IMR-90 (cell line): ENCODE data around the gene GPR107. TPM values are rescaled to one million over a fixed set of nuclear protein-coding genes. Genes with fewer than 3 reads are reported as not detected.

Experiments used
- ATAC-seq: fragments of 200-7000 bp; cut with Tn5 transposase; 2 replicates; pipeline ENCODE4 v1.9.1; 2020; ENCODE audit warnings: low read depth, mild to moderate bottlenecking, moderate library complexity
- BruUV-seq: library from RNA; stranded (reverse); fragments of 400-500 nt; replicated peaks from 2 replicates; lab custom pipeline; 2021; lab: Mats Ljungman, UMichigan
- CTCF ChIA-PET: fragments of 300-600 bp; formaldehyde crosslinking; extraction: SDS; loops from one replicate; lab custom pipeline; 2021; ENCODE audit warnings: antibody characterized with exemption; lab: Yijun Ruan, JAX
- POLR2A ChIA-PET: fragments of 300-600 bp; sonication (Branson Sonifier 250); formaldehyde crosslinking; loops from one replicate; lab custom pipeline; 2022; ENCODE audit warnings: antibody characterized with exemption; ENCODE audit not compliant: unreplicated experiment; lab: Charles Lee
- DNase-seq: peaks from one replicate; pipeline ENCODE4 v3.0.0; 2013
- H2AFZ ChIP-seq: replicated peaks from 2 replicates; pipeline ENCODE3; 2013; ENCODE audit warnings: low read length, mild to moderate bottlenecking; ENCODE audit not compliant: poor library complexity
- H2AK5ac ChIP-seq: 2 replicates; pipeline ENCODE4 v1.6.1; 2013; ENCODE audit warnings: low read depth, low read length, inconsistent platforms
- H2AK9ac ChIP-seq: replicated peaks from 2 replicates; pipeline ENCODE3; 2013; ENCODE audit warnings: mild to moderate bottlenecking, low read depth, low read length, moderate library complexity; ENCODE audit not compliant: poor library complexity
- H2BK120ac ChIP-seq: 2 replicates; pipeline ENCODE4 v1.6.1; 2013; ENCODE audit warnings: low read depth, low read length, inconsistent platforms
- H2BK15ac ChIP-seq: 3 replicates; pipeline ENCODE4 v1.6.1; 2013; ENCODE audit warnings: low read depth, low read length, inconsistent platforms
- H2BK20ac ChIP-seq: 2 replicates; pipeline ENCODE4 v1.6.1; 2013; ENCODE audit warnings: low read depth, mild to moderate bottlenecking, inconsistent platforms, low read length, moderate library complexity
- H2BK5ac ChIP-seq: 2 replicates; pipeline ENCODE4 v1.6.1; 2013; ENCODE audit warnings: mild to moderate bottlenecking, low read depth, low read length, inconsistent platforms; ENCODE audit not compliant: poor library complexity, severe bottlenecking
- H3K14ac ChIP-seq: replicated peaks from 2 replicates; pipeline ENCODE4 v1.6.1; 2013; ENCODE audit warnings: low read depth, low read length, inconsistent platforms
- H3K18ac ChIP-seq: 2 replicates; pipeline ENCODE4 v1.6.1; 2013; ENCODE audit warnings: low read depth, low read length, control low read depth
- H3K23ac ChIP-seq: 2 replicates; pipeline ENCODE4 v1.6.1; 2013; ENCODE audit warnings: low read depth, low read length, inconsistent platforms
- H3K27ac ChIP-seq: 2 replicates; pipeline ENCODE4 v1.5.1; 2013; ENCODE audit warnings: mild to moderate bottlenecking, control low read depth, low read length; ENCODE audit not compliant: insufficient read depth
- H3K27me3 ChIP-seq: 2 replicates; pipeline ENCODE4 v1.6.1; 2013; ENCODE audit warnings: low read length; ENCODE audit not compliant: control insufficient read depth, insufficient read depth
- H3K36me3 ChIP-seq: 2 replicates; pipeline ENCODE4 v1.6.1; 2013; ENCODE audit warnings: low read length, mixed read lengths; ENCODE audit not compliant: control insufficient read depth, insufficient read depth
- H3K4ac ChIP-seq: 2 replicates; pipeline ENCODE4 v1.6.1; 2013; ENCODE audit warnings: low read depth, low read length, inconsistent platforms
- H3K4me1 ChIP-seq: 2 replicates; pipeline ENCODE4 v1.6.1; 2013; ENCODE audit warnings: low read length, mixed read lengths; ENCODE audit not compliant: control insufficient read depth, insufficient read depth
- H3K4me2 ChIP-seq: 2 replicates; pipeline ENCODE4 v1.6.1; 2013; ENCODE audit warnings: low read depth, mild to moderate bottlenecking, control low read depth, low read length, moderate library complexity
- H3K4me3 ChIP-seq: 2 replicates; pipeline ENCODE4 v1.5.1; 2013; ENCODE audit warnings: low read depth, mild to moderate bottlenecking, control low read depth, low read length, moderate library complexity; ENCODE audit not compliant: insufficient read depth
- H3K56ac ChIP-seq: 2 replicates; pipeline ENCODE4 v1.6.1; 2013; ENCODE audit warnings: low read length, inconsistent platforms; ENCODE audit not compliant: insufficient read depth; ENCODE audit errors: extremely low read depth
- H3K79me1 ChIP-seq, 2 experiments: 2 replicates each; pipeline ENCODE4 v1.6.1; 2013; ENCODE audit warnings: low read length in 2 of 2, inconsistent platforms in 1 of 2, low read depth in 1 of 2
- H3K9ac ChIP-seq: 2 replicates; pipeline ENCODE4 v1.6.1; 2013; ENCODE audit warnings: low read depth, low read length, control low read depth
- H3K9me1 ChIP-seq: 2 replicates; pipeline ENCODE4 v1.6.1; 2013; ENCODE audit warnings: low read length, inconsistent platforms; ENCODE audit not compliant: insufficient read depth
- H3K9me3 ChIP-seq: 2 replicates; pipeline ENCODE4 v1.6.1; 2013; ENCODE audit warnings: low read length; ENCODE audit not compliant: control insufficient read depth, insufficient read depth
- H4K20me1 ChIP-seq: 2 replicates; pipeline ENCODE4 v1.6.1; 2013; ENCODE audit warnings: low read length, inconsistent platforms; ENCODE audit not compliant: insufficient read depth
- H4K5ac ChIP-seq: 2 replicates; pipeline ENCODE4 v1.6.1; 2013; ENCODE audit warnings: mild to moderate bottlenecking, low read depth, low read length, control low read depth
- H4K8ac ChIP-seq, 2 experiments: 2 replicates each; pipeline ENCODE4 v1.6.1; 2013; ENCODE audit warnings: low read depth in 2 of 2, low read length in 2 of 2, control low read depth in 1 of 2, inconsistent platforms in 1 of 2
- H4K91ac ChIP-seq: 2 replicates; pipeline ENCODE4 v1.6.1; 2013; ENCODE audit warnings: low read depth, low read length, inconsistent platforms; ENCODE audit not compliant: insufficient read depth
- BHLHE40 ChIP-seq: fragments of 150-350 bp; IDR thresholded peaks from 2 replicates; pipeline ENCODE4 v1.6.1; 2016; ENCODE audit warnings: mild to moderate bottlenecking, low read depth, low read length
- CEBPB ChIP-seq: IDR thresholded peaks from 2 replicates; pipeline ENCODE4 v1.6.1; 2012; ENCODE audit warnings: low read depth, low read length, improper control_type of control experiment
- MXI1 ChIP-seq: IDR thresholded peaks from 2 replicates; pipeline ENCODE4 v1.6.1; 2012; ENCODE audit warnings: low read depth, mild to moderate bottlenecking, low read length, moderate library complexity, borderline replicate concordance
- NFE2L2 ChIP-seq: fragments of 150-350 bp; IDR thresholded peaks from 2 replicates; pipeline ENCODE4 v1.6.1; 2016; ENCODE audit warnings: low read depth, mild to moderate bottlenecking, low read length
- RCOR1 ChIP-seq: IDR thresholded peaks from 2 replicates; pipeline ENCODE4 v1.6.1; 2012; ENCODE audit warnings: mild to moderate bottlenecking, low read length, improper control_type of control experiment; ENCODE audit not compliant: insufficient replicate concordance
- USF2 ChIP-seq: fragments of 150-350 bp; IDR thresholded peaks from 2 replicates; pipeline ENCODE4 v1.6.1; 2017; ENCODE audit warnings: mild to moderate bottlenecking, antibody characterized with exemption, low read length, low read depth
- dilution Hi-C: fragments of 300-500 bp; cut with HindIII; formaldehyde crosslinking; loops from one replicate; pipeline ENCODE4 v1.14.3; 2018; ENCODE audit warnings: low sequenced_read_pairs; ENCODE audit not compliant: unreplicated experiment
- in situ Hi-C: fragments of 300-500 bp; cut with MboI; formaldehyde crosslinking; loops from 3 replicates; pipeline ENCODE4 v1.14.3; 2019; ENCODE audit warnings: low sequenced_read_pairs, inconsistent platforms, mixed read lengths
- intact Hi-C: fragments of 100-400 bp; cut with micrococcal nuclease; formaldehyde crosslinking; loops from 2 replicates; pipeline ENCODE4 v1.10.0; 2022
- polyA plus RNA-seq, 3 experiments: library from polyadenylated mRNA; depleted of rRNA; stranded (reverse); fragments of >200 nt; gene quantifications; 2 replicates each; pipeline ENCODE4 v1.2.3, GENCODE V29; 2012; ENCODE audit warnings: low replicate concordance in 1 of 3
- total RNA-seq: library from RNA; depleted of rRNA; stranded (reverse); fragments of >200 nt; gene quantifications from 2 replicates; pipeline ENCODE4 v1.2.3, GENCODE V29; 2012
- TF ChIP-seq, protein P1 (sequence below): conservative IDR thresholded peaks from 2 replicates; pipeline ENCODE4 v1.5.1; 2012; ENCODE audit warnings: mild to moderate bottlenecking, low read depth, low read length, improper control_type of control experiment

GPR107 gene
- total and polyA plus RNA-seq, 2 of the 4 experiments (the other 2 are of a cell fraction), result 16.7 to 21.6 TPM

DNA sequence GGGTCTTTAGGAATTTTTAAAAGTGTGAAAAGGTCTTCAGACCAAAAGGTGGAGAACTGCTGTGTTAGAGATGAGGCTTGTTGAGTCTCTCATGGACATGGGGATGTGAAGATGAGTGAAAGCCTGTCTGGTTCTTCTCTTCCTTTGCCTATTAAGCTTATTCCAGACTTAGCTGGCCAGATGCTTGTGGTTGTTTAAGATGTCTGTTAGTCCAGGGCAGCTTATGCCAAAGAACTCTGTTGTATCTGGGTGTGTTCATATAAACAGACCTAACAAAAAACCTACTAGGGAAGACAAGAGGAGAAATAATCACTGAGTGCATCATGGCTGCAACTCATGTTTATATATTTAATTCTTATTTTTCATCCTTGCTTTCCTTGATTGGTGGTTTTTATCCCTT is 61.0 kb downstream of the GPR107 start:
- Histone ChIP-seq H2BK15ac (no peak overlapping the region), H2BK5ac (no peak overlapping the region), H3K4me2 (no peak overlapping the region), H3K9me1 (peaks cover 25% of the 10 kb centered on the region), H3K9ac (no peak overlapping the region), H3K23ac (peak overlapping the region; percentile 62; the same call in 1 of the 2 replicates), H3K27ac (no peak overlapping the region), H2AFZ (no peak overlapping the region), H2BK20ac (no peak overlapping the region), H4K8ac (no peak overlapping the region), H3K79me1 (peaks cover 18 to 46% of the 10 kb centered on the region in 2 experiments), H3K4me3 (no peak overlapping the region), H4K5ac (no peak overlapping the region), H3K14ac (no peak overlapping the region), H3K56ac (no peak overlapping the region), H3K4ac (no peak overlapping the region), H2AK9ac (no peak overlapping the region), H3K4me1 (peaks cover 32% of the 10 kb centered on the region), H4K91ac (no peak overlapping the region), H3K18ac (no peak overlapping the region), H4K20me1 (no peaks in the 10 kb centered on the region; the same call in none of the 2 replicates), H3K9me3 (no peaks in the 10 kb centered on the region), H2AK5ac (no peak overlapping the region), H3K36me3 (peaks cover 25% of the 10 kb centered on the region), H2BK120ac (no peak overlapping the region), H3K27me3 (no peaks in the 10 kb centered on the region)
- intact Hi-C loops, result no loop called here
- ChIA-PET POLR2A (no interaction called here), CTCF (interaction anchor here (0.6 to 1.0 kb wide), 2 partner anchors 30 to 69 kb away, joined by 3 to 4 read pairs; no protein-coding TSS in a partner anchor)
- dilution Hi-C loops, result loop anchor here (25.0 kb wide), 1 partner anchor 123 kb away; no protein-coding TSS in a partner anchor
- no TSS peak for BruUV-seq
- ATAC-seq (peak; percentile 43; the same call in 1 of the 2 replicates), DNase-seq (peak; percentile 64)
- in situ Hi-C loops, result loop anchor here (5.0 to 25.0 kb wide), 3 partner anchors 123 to 548 kb away; partner anchors contain the start of gene PRDM12
- no peak for TF ChIP-seq BHLHE40
- no peak for TF ChIP-seq NFE2L2
- TF ChIP-seq RCOR1, result no peak
- TF ChIP-seq, protein P1, sequence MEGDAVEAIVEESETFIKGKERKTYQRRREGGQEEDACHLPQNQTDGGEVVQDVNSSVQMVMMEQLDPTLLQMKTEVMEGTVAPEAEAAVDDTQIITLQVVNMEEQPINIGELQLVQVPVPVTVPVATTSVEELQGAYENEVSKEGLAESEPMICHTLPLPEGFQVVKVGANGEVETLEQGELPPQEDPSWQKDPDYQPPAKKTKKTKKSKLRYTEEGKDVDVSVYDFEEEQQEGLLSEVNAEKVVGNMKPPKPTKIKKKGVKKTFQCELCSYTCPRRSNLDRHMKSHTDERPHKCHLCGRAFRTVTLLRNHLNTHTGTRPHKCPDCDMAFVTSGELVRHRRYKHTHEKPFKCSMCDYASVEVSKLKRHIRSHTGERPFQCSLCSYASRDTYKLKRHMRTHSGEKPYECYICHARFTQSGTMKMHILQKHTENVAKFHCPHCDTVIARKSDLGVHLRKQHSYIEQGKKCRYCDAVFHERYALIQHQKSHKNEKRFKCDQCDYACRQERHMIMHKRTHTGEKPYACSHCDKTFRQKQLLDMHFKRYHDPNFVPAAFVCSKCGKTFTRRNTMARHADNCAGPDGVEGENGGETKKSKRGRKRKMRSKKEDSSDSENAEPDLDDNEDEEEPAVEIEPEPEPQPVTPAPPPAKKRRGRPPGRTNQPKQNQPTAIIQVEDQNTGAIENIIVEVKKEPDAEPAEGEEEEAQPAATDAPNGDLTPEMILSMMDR, result no peak
- TF ChIP-seq CEBPB, result no peak
- no peak for TF ChIP-seq USF2
- TF ChIP-seq MXI1, result no peak
